Activated CD4-positive, alpha-beta T cell treated with anti-CD3 and anti-CD28 coated beads, Interleukin-2, amount 10 ng/mL, durations not matched to agents 7 days and 5 days (primary cell): Measurements from ENCODE around the gene COA7. TPM values are rescaled to one million over a fixed set of nuclear protein-coding genes. Genes with fewer than 3 reads are reported as not detected.

Source experiments
- CTCF ChIA-PET: fragments of 350-600 bp; sonication (Branson Sonifier 250); formaldehyde crosslinking; loops from one replicate; lab custom pipeline; 2021; ENCODE audit warnings: antibody characterized with exemption; lab: Charles Lee
- POLR2A ChIA-PET: fragments of 350-600 bp; sonication (Branson Sonifier 250); formaldehyde crosslinking; loops from one replicate; lab custom pipeline; 2021; ENCODE audit warnings: antibody characterized with exemption; lab: Charles Lee
- DNase-seq: peaks from one replicate; pipeline ENCODE4 v3.0.0-alpha.2; 2020
- H3K27ac Mint-ChIP-seq: one replicate; pipeline ENCODE4 v1.8.0; 2021; ENCODE audit warnings: mild to moderate bottlenecking, moderate library complexity, mixed read lengths
- H3K27me3 Mint-ChIP-seq: one replicate; pipeline ENCODE4 v1.8.0; 2021; ENCODE audit warnings: mixed read lengths
- H3K36me3 Mint-ChIP-seq: one replicate; pipeline ENCODE4 v1.8.0; 2021; ENCODE audit warnings: low read depth, mixed read lengths
- H3K4me1 Mint-ChIP-seq: one replicate; pipeline ENCODE4 v1.8.0; 2021; ENCODE audit warnings: mixed read lengths
- H3K4me3 Mint-ChIP-seq: one replicate; pipeline ENCODE4 v1.8.0; 2021; ENCODE audit warnings: mild to moderate bottlenecking, moderate library complexity, mixed read lengths
- H3K9me3 Mint-ChIP-seq: one replicate; pipeline ENCODE4 v1.8.0; 2021; ENCODE audit warnings: mixed read lengths
- total RNA-seq, 2 experiments: library from RNA; stranded (reverse); gene quantifications; one replicate each; pipeline ENCODE4 v1.2.3, GENCODE V29; 2021

Gene COA7
- total RNA-seq, 2 experiments from 2014 or later: 10.8 to 14.6 TPM

GRCh38 chr1:52663716-52664115, 34.4 kb downstream of the COA7 start:
- Mint-ChIP-seq H3K9me3 (no peaks in the 10 kb centered on the region), H3K4me3 (no peak overlapping the region), H3K27ac (no peak overlapping the region), H3K4me1 (peaks cover 22% of the 10 kb centered on the region), H3K27me3 (no peaks in the 10 kb centered on the region), H3K36me3 (no peaks in the 10 kb centered on the region)
- POLR2A ChIA-PET: no interaction called here
- no peak for DNase-seq
- CTCF ChIA-PET: interaction anchor here (0.8 kb wide), 1 partner anchor 22 kb away, joined by 3 read pairs; no protein-coding TSS in a partner anchor

- POLR2A ChIA-PET: interaction anchor here (0.6 kb wide), 1 partner anchor 259 kb away, joined by 3 read pairs; no protein-coding TSS in a partner anchor
- no peaks in the 10 kb centered on the region for H3K36me3 Mint-ChIP-seq
- no peak overlapping the region for H3K4me3 Mint-ChIP-seq
- DNase-seq: no peak
- H3K27me3 Mint-ChIP-seq: no peaks in the 10 kb centered on the region
- CTCF ChIA-PET: interaction anchor here (1.0 to 1.4 kb wide), 2 partner anchors 10 to 12 kb away, joined by 3 to 4 read pairs; no protein-coding TSS in a partner anchor
- H3K4me1 Mint-ChIP-seq: peaks cover 24% of the 10 kb centered on the region
- no peak overlapping the region for H3K27ac Mint-ChIP-seq
- H3K9me3 Mint-ChIP-seq: no peaks in the 10 kb centered on the region
Measured at GRCh38 chr1:52662645-52663313, 35.4 kb downstream of the COA7 start.

GRCh38 chr1:52660807-52661206, 37.3 kb downstream of the COA7 start:
- Mint-ChIP-seq H3K4me3 (no peak overlapping the region), H3K36me3 (peaks cover 5% of the 10 kb centered on the region), H3K4me1 (peaks cover 22% of the 10 kb centered on the region), H3K27me3 (no peaks in the 10 kb centered on the region), H3K9me3 (no peaks in the 10 kb centered on the region), H3K27ac (no peak overlapping the region)
- POLR2A ChIA-PET: no interaction called here
- CTCF ChIA-PET: interaction anchor here (0.7 to 3.0 kb wide), 3 partner anchors 12 to 547 kb away, joined by 3 to 12 read pairs (median 5); no protein-coding TSS in a partner anchor
- no peak for DNase-seq

GRCh38 chr1:52659851-52660596, 38.1 kb downstream of the COA7 start:
- no peak for DNase-seq
- POLR2A ChIA-PET: interaction anchor here (1.2 kb wide), 1 partner anchor 107 kb away, joined by 3 read pairs; the partner anchor contains the start of gene TUT4
- no peaks in the 10 kb centered on the region for H3K9me3 Mint-ChIP-seq
- peaks cover 6% of the 10 kb centered on the region for H3K36me3 Mint-ChIP-seq
- no peak overlapping the region for H3K4me3 Mint-ChIP-seq
- H3K4me1 Mint-ChIP-seq: peaks cover 22% of the 10 kb centered on the region
- H3K27me3 Mint-ChIP-seq: no peaks in the 10 kb centered on the region
- H3K27ac Mint-ChIP-seq: no peak overlapping the region
- CTCF ChIA-PET: interaction anchor here (0.6 to 3.0 kb wide), 6 partner anchors 8 to 548 kb away, joined by 3 to 12 read pairs (median 4); no protein-coding TSS in a partner anchor

GRCh38 chr1:52659356-52659755, 38.8 kb downstream of the COA7 start:
- Mint-ChIP-seq H3K27me3 (no peaks in the 10 kb centered on the region), H3K36me3 (peaks cover 6% of the 10 kb centered on the region), H3K4me3 (no peak overlapping the region), H3K9me3 (no peaks in the 10 kb centered on the region), H3K27ac (no peak overlapping the region), H3K4me1 (peaks cover 22% of the 10 kb centered on the region)
- no peak for DNase-seq
- ChIA-PET POLR2A (interaction anchor here (0.5 to 1.2 kb wide), 2 partner anchors 106 to 294 kb away, joined by 3 read pairs; partner anchors contain the start of gene TUT4), CTCF (interaction anchor here (0.5 to 3.0 kb wide), 7 partner anchors 9 to 235 kb away, joined by 3 to 12 read pairs (median 5); no protein-coding TSS in a partner anchor)

- H3K36me3 Mint-ChIP-seq: peaks cover 6% of the 10 kb centered on the region
- ChIA-PET CTCF (interaction anchor here (0.5 to 3.0 kb wide), 7 partner anchors 10 to 39 kb away, joined by 3 to 12 read pairs (median 5); no protein-coding TSS in a partner anchor), POLR2A (interaction anchor here (0.5 kb wide), 1 partner anchor 294 kb away, joined by 3 read pairs; no protein-coding TSS in a partner anchor)
- H3K9me3 Mint-ChIP-seq: no peaks in the 10 kb centered on the region
- DNase-seq: no peak
- H3K27me3 Mint-ChIP-seq: no peaks in the 10 kb centered on the region
- H3K4me3 Mint-ChIP-seq: no peak overlapping the region
- H3K27ac Mint-ChIP-seq: no peak overlapping the region
- peaks cover 22% of the 10 kb centered on the region for H3K4me1 Mint-ChIP-seq
Measured at GRCh38 chr1:52658795-52659194, 39.4 kb downstream of the COA7 start.

- peaks cover 6% of the 10 kb centered on the region for H3K36me3 Mint-ChIP-seq
- POLR2A ChIA-PET: no interaction called here
- peak overlapping the region; percentile 55 for H3K27ac Mint-ChIP-seq
- H3K4me3 Mint-ChIP-seq: no peak overlapping the region
- H3K27me3 Mint-ChIP-seq: no peaks in the 10 kb centered on the region
- CTCF ChIA-PET: interaction anchor here (1.0 to 2.5 kb wide), 4 partner anchors 11 to 20 kb away, joined by 3 to 10 read pairs (median 6); no protein-coding TSS in a partner anchor
- H3K9me3 Mint-ChIP-seq: no peaks in the 10 kb centered on the region
- DNase-seq: no peak
- peaks cover 19% of the 10 kb centered on the region for H3K4me1 Mint-ChIP-seq
Measured at GRCh38 chr1:52657702-52658101, 40.4 kb downstream of the COA7 start.

GRCh38 chr1:52654063-52654462, 44.1 kb downstream of the COA7 start:
- Mint-ChIP-seq H3K9me3 (peaks cover 3% of the 10 kb centered on the region), H3K27ac (no peak overlapping the region), H3K36me3 (peaks cover 6% of the 10 kb centered on the region), H3K4me1 (peaks cover 6% of the 10 kb centered on the region), H3K27me3 (no peaks in the 10 kb centered on the region), H3K4me3 (no peak overlapping the region)
- DNase-seq: no peak
- ChIA-PET CTCF (interaction anchor here (1.0 kb wide), 1 partner anchor 12 kb away, joined by 3 read pairs; no protein-coding TSS in a partner anchor), POLR2A (no interaction called here)

GRCh38 chr1:52653207-52653849, 44.8 kb downstream of the COA7 start:
- no peaks in the 10 kb centered on the region for H3K27me3 Mint-ChIP-seq
- H3K4me1 Mint-ChIP-seq: no peaks in the 10 kb centered on the region
- H3K27ac Mint-ChIP-seq: peak overlapping the region; percentile 43
- POLR2A ChIA-PET: no interaction called here
- peaks cover 3% of the 10 kb centered on the region for H3K9me3 Mint-ChIP-seq
- H3K4me3 Mint-ChIP-seq: no peak overlapping the region
- peaks cover 8% of the 10 kb centered on the region for H3K36me3 Mint-ChIP-seq
- DNase-seq: no peak
- CTCF ChIA-PET: interaction anchor here (1.0 kb wide), 1 partner anchor 11 kb away, joined by 3 read pairs; no protein-coding TSS in a partner anchor

- DNase-seq: no peak
- H3K27ac Mint-ChIP-seq: peak overlapping the region; percentile 5
- no peak overlapping the region for H3K4me3 Mint-ChIP-seq
- CTCF ChIA-PET: interaction anchor here (0.6 to 1.4 kb wide), 2 partner anchors 10 to 12 kb away, joined by 3 to 5 read pairs; no protein-coding TSS in a partner anchor
- H3K27me3 Mint-ChIP-seq: no peaks in the 10 kb centered on the region
- no peaks in the 10 kb centered on the region for H3K4me1 Mint-ChIP-seq
- peaks cover 3% of the 10 kb centered on the region for H3K9me3 Mint-ChIP-seq
- peaks cover 5% of the 10 kb centered on the region for H3K36me3 Mint-ChIP-seq
- POLR2A ChIA-PET: no interaction called here
Measured at GRCh38 chr1:52651904-52652303, 46.2 kb downstream of the COA7 start.

- H3K4me3 Mint-ChIP-seq: no peak overlapping the region
- POLR2A ChIA-PET: no interaction called here
- no peak for DNase-seq
- CTCF ChIA-PET: no interaction called here
- peaks cover 6% of the 10 kb centered on the region for H3K9me3 Mint-ChIP-seq
- peaks cover 21% of the 10 kb centered on the region for H3K36me3 Mint-ChIP-seq
- peaks cover 20% of the 10 kb centered on the region for H3K4me1 Mint-ChIP-seq
- no peak overlapping the region for H3K27ac Mint-ChIP-seq
- no peaks in the 10 kb centered on the region for H3K27me3 Mint-ChIP-seq
Measured at GRCh38 chr1:52645261-52645660, 52.9 kb downstream of the COA7 start.

GRCh38 chr1:52641307-52641706, 56.8 kb downstream of the COA7 start:
- Mint-ChIP-seq H3K9me3 (peaks cover 11% of the 10 kb centered on the region), H3K36me3 (peaks cover 27% of the 10 kb centered on the region), H3K4me3 (no peak overlapping the region), H3K4me1 (peaks cover 52% of the 10 kb centered on the region), H3K27ac (peak overlapping the region; percentile 38), H3K27me3 (no peaks in the 10 kb centered on the region)
- CTCF ChIA-PET: interaction anchor here (1.3 to 3.2 kb wide), 4 partner anchors 10 to 27 kb away, joined by 3 to 8 read pairs (median 4); no protein-coding TSS in a partner anchor
- POLR2A ChIA-PET: interaction anchor here (0.6 kb wide), 1 partner anchor 38 kb away, joined by 3 read pairs; no protein-coding TSS in a partner anchor
- DNase-seq: no peak
